ENCODE results near the gene IRF3.

IRF3 gene

GRCh38 chr19:49614096-49614833 lies 51.4 kb downstream of the IRF3 start:
- Histone ChIP-seq H3K79me2 (ENCODE audit: insufficient read depth, low read length) (no peaks in the 10 kb centered on the region), H3K4me1 (ENCODE audit: insufficient read depth, low read length, severe bottlenecking) (no peaks in the 10 kb centered on the region), H3K9ac (ENCODE audit: low read length) (no peak overlapping the region), H3K27me3 (ENCODE audit: insufficient read depth, low read length) (no peaks in the 10 kb centered on the region), H3K9me3 (ENCODE audit: low read length) (no peaks in the 10 kb centered on the region), H3K4me2 (ENCODE audit: low read length) (no peak overlapping the region), H4K20me1 (ENCODE audit: insufficient read depth, low read length) (no peaks in the 10 kb centered on the region), H3F3A (ENCODE audit: insufficient read depth, low read length) (no peaks in the 10 kb centered on the region), H3K4me3 (ENCODE audit: low read depth, low read length, poor library complexity, severe bottlenecking) (no peak overlapping the region), H3K27ac (ENCODE audit: low read depth, low read length, poor library complexity, severe bottlenecking) (no peak overlapping the region), H3K36me3 (ENCODE audit: insufficient read depth, low read length) (peaks cover 63% of the 10 kb centered on the region), H3K9me2 (ENCODE audit: low read depth, low read length) (no peaks in the 10 kb centered on the region), H2AFZ (ENCODE audit: low read length) (no peak overlapping the region)
- no peak for TF ChIP-seq CTCF (IDR thresholded peaks at IDR 0.05; ENCODE audit: low read length)
- TF ChIP-seq EZH2 (IDR thresholded peaks at IDR 0.05; ENCODE audit: borderline replicate concordance, low read length) = no peak

- H3K79me2 ChIP-seq (ENCODE audit: insufficient read depth, low read length) = no peaks in the 10 kb centered on the region
- H3F3A ChIP-seq (ENCODE audit: insufficient read depth, low read length) = no peaks in the 10 kb centered on the region
- no peak overlapping the region for H3K27ac ChIP-seq (ENCODE audit: low read depth, low read length, poor library complexity, severe bottlenecking)
- H2AFZ ChIP-seq (ENCODE audit: low read length) = no peak overlapping the region
- no peaks in the 10 kb centered on the region for H3K4me1 ChIP-seq (ENCODE audit: insufficient read depth, low read length, severe bottlenecking)
- no peaks in the 10 kb centered on the region for H3K9me2 ChIP-seq (ENCODE audit: low read depth, low read length)
- H3K9ac ChIP-seq (ENCODE audit: low read length) = no peak overlapping the region
- no peak overlapping the region for H3K4me2 ChIP-seq (ENCODE audit: low read length)
- no peaks in the 10 kb centered on the region for H3K9me3 ChIP-seq (ENCODE audit: low read length)
- H4K20me1 ChIP-seq (ENCODE audit: insufficient read depth, low read length) = no peaks in the 10 kb centered on the region
- peaks cover 70% of the 10 kb centered on the region for H3K36me3 ChIP-seq (ENCODE audit: insufficient read depth, low read length)
- TF ChIP-seq EZH2 (IDR thresholded peaks at IDR 0.05; ENCODE audit: borderline replicate concordance, low read length) (no peak), CTCF (IDR thresholded peaks at IDR 0.05; ENCODE audit: low read length) (no peak)
- H3K27me3 ChIP-seq (ENCODE audit: insufficient read depth, low read length) = no peaks in the 10 kb centered on the region
- no peak overlapping the region for H3K4me3 ChIP-seq (ENCODE audit: low read depth, low read length, poor library complexity, severe bottlenecking)
Observed at GRCh38 chr19:49613374-49613773, 52.3 kb downstream of the IRF3 start.

Measured in OCI-LY1 (cell line).